ENCODE data around the gene GNG8. TPM values are rescaled to one million over a fixed set of nuclear protein-coding genes. Genes with fewer than 3 reads are reported as not detected.

Gene GNG8
- total RNA-seq, 2 donors from 2014 or later, result not detected

- Mint-ChIP-seq H3K9me3 (no peaks in the 10 kb centered on the region), H3K4me3 (no peak overlapping the region), H3K27me3 (ENCODE audit: insufficient read depth) (peaks cover 57% of the 10 kb centered on the region), H3K4me1 (peaks cover 4% of the 10 kb centered on the region), H3K36me3 (ENCODE audit: low read depth) (no peaks in the 10 kb centered on the region), H3K27ac (no peak overlapping the region)
- peaks cover 93% of the 10 kb centered on the region for H3K27me3 ChIP-seq (ENCODE audit: control insufficient read depth, insufficient read depth, low read length, poor library complexity, severe bottlenecking)
- no peaks in the 10 kb centered on the region for H3K36me3 ChIP-seq (ENCODE audit: control insufficient read depth, insufficient read depth, low read length)
- no peak overlapping the region for H3K9ac ChIP-seq (ENCODE audit: extremely low read depth, low read length, poor library complexity, severe bottlenecking)
- TF ChIP-seq CTCF (conservative IDR thresholded peaks at IDR 0.05), result no peak
- H3K27ac ChIP-seq (ENCODE audit: low read depth, low read length), result no peak overlapping the region
- 86 to 87% methylated on average over 14 of the region's 14 CpGs for WGBS, 2 experiments (ENCODE audit: insufficient coverage in 1 of 2, insufficient read length in 1 of 2)
- no peak for DNase-seq
- no peaks in the 10 kb centered on the region for H3K9me3 ChIP-seq (ENCODE audit: control insufficient read depth, low read length)
- no peak overlapping the region for H3K4me3 ChIP-seq (ENCODE audit: low read length)
- H3K4me1 ChIP-seq (ENCODE audit: control insufficient read depth, insufficient read depth, low read length), result no peaks in the 10 kb centered on the region
These were observed 1.2 kb upstream of the GNG8 start for GRCh38 chr19:46637224-46637623.

DNA sequence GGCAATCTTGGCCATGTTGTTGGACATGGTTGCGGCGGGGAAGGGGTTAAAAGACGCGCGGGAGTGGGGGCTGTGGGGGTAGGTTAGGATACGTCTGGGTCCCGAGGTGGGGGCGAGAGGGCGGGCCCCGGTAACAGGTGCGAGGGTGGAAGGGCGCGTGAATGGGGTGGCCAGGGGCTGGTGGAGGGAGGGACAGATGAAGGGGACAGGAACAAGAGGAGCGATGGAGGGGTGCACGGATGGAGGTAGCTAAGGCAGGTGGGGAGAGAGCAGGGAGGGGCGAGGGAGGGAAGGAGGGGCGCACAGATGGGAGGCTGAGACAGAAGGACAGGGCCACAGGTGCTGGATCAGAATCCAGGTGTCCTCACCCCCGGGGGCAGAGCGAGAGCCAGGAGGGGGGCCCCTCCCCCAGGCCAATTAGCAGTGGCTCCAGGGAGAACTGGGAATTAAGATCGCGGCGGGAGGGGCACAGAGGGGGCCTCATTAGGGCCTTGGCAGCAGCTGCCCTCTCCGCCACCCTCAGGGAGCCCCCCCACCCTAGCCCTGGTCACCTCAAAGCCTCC, 1.3 kb downstream of the GNG8 start:
- Histone ChIP-seq H3K36me3 (ENCODE audit: control insufficient read depth, insufficient read depth, low read length) (no peaks in the 10 kb centered on the region), H3K4me1 (ENCODE audit: control insufficient read depth, insufficient read depth, low read length) (no peaks in the 10 kb centered on the region), H3K4me3 (ENCODE audit: low read length) (peak overlapping the region; percentile 53), H3K27me3 (ENCODE audit: control insufficient read depth, insufficient read depth, low read length, poor library complexity, severe bottlenecking) (peaks cover 74% of the 10 kb centered on the region), H3K9ac (ENCODE audit: extremely low read depth, low read length, poor library complexity, severe bottlenecking) (no peak overlapping the region), H3K27ac (ENCODE audit: low read depth, low read length) (no peak overlapping the region), H3K9me3 (ENCODE audit: control insufficient read depth, low read length) (no peaks in the 10 kb centered on the region)
- Mint-ChIP-seq H3K27me3 (ENCODE audit: insufficient read depth) (peaks cover 44% of the 10 kb centered on the region), H3K4me1 (peaks cover 4% of the 10 kb centered on the region), H3K9me3 (no peaks in the 10 kb centered on the region), H3K27ac (no peak overlapping the region), H3K36me3 (ENCODE audit: low read depth) (no peaks in the 10 kb centered on the region), H3K4me3 (peak overlapping the region; percentile 48)
- no peak for TF ChIP-seq CTCF (conservative IDR thresholded peaks at IDR 0.05)
- 0 to 4% methylated on average over 8 to 23 of the region's 23 CpGs for WGBS, 2 experiments (ENCODE audit: insufficient coverage in 1 of 2, insufficient read length in 1 of 2)
- DNase-seq, result peak; percentile 70

GRCh38 chr19:46634045-46634655, 1.9 kb downstream of the GNG8 start:
- Histone ChIP-seq H3K4me1 (ENCODE audit: control insufficient read depth, insufficient read depth, low read length) (no peaks in the 10 kb centered on the region), H3K27me3 (ENCODE audit: control insufficient read depth, insufficient read depth, low read length, poor library complexity, severe bottlenecking) (peaks cover 69% of the 10 kb centered on the region), H3K27ac (ENCODE audit: low read depth, low read length) (no peak overlapping the region), H3K36me3 (ENCODE audit: control insufficient read depth, insufficient read depth, low read length) (no peaks in the 10 kb centered on the region), H3K9ac (ENCODE audit: extremely low read depth, low read length, poor library complexity, severe bottlenecking) (no peak overlapping the region), H3K4me3 (ENCODE audit: low read length) (peak overlapping the region; percentile 77), H3K9me3 (ENCODE audit: control insufficient read depth, low read length) (no peaks in the 10 kb centered on the region)
- H3K36me3 Mint-ChIP-seq (ENCODE audit: low read depth), result no peaks in the 10 kb centered on the region
- peak overlapping the region; percentile 48 for H3K4me3 Mint-ChIP-seq
- peak; percentile 99 for DNase-seq
- H3K4me1 Mint-ChIP-seq, result peaks cover 4% of the 10 kb centered on the region
- peaks cover 42% of the 10 kb centered on the region for H3K27me3 Mint-ChIP-seq (ENCODE audit: insufficient read depth)
- no peak overlapping the region for H3K27ac Mint-ChIP-seq
- no peaks in the 10 kb centered on the region for H3K9me3 Mint-ChIP-seq
- WGBS, 2 experiments (ENCODE audit: insufficient coverage in 1 of 2, insufficient read length in 1 of 2), result 1% methylated on average over 34 of the region's 38 CpGs; no CpG with 5 or more reads in 1 of the 2 experiments
- no peak for TF ChIP-seq CTCF (conservative IDR thresholded peaks at IDR 0.05)

Data from endodermal cell (in vitro differentiated cells).